Lower lobe of right lung (tissue), 2 donors: ENCODE data around the gene EIF2S1. TPM values are rescaled to one million over a fixed set of nuclear protein-coding genes. Genes with fewer than 3 reads are reported as not detected.

Experiments
- ATAC-seq, 2 donors: fragments of 200-7000 bp; cut with Tn5 transposase; one replicate each; pipeline ENCODE4 v1.9.1; 2020 to 2022; ENCODE audit warnings: mild to moderate bottlenecking in 2 of 2, moderate library complexity in 2 of 2
- DNase-seq: peaks from one replicate; pipeline ENCODE4 v3.0.0-alpha.2; 2020
- H3K27ac ChIP-seq: fragments of 200-600 bp; one replicate; pipeline ENCODE4 v1.8.0; 2022
- H3K27me3 ChIP-seq: fragments of 200-600 bp; one replicate; pipeline ENCODE4 v1.8.0; 2022; ENCODE audit warnings: low read depth
- H3K36me3 ChIP-seq: fragments of 200-600 bp; one replicate; pipeline ENCODE4 v1.8.0; 2022; ENCODE audit warnings: mild to moderate bottlenecking
- H3K4me1 ChIP-seq: fragments of 200-600 bp; one replicate; pipeline ENCODE4 v1.8.0; 2022
- H3K4me3 ChIP-seq: fragments of 200-600 bp; one replicate; pipeline ENCODE4 v1.8.0; 2022; ENCODE audit warnings: mild to moderate bottlenecking
- H3K9me3 ChIP-seq: fragments of 200-600 bp; one replicate; pipeline ENCODE4 v1.8.0; 2022
- CTCF ChIP-seq: fragments of 200-600 bp; IDR thresholded peaks from one replicate; pipeline ENCODE4 v1.8.0; 2022; ENCODE audit warnings: antibody characterized with exemption, mild to moderate bottlenecking
- intact Hi-C: fragments of 100-400 bp; cut with DNase I; formaldehyde crosslinking; loops from one replicate; pipeline ENCODE4 v1.11.0; 2022
- total RNA-seq: library from RNA; stranded (reverse); fragmentation: NEBNext Ultra II Directional; extraction: Animal tissue kit (Norgen Biotek cat#: 25700); gene quantifications from one replicate; pipeline ENCODE4 v1.2.1, GENCODE V29; 2021
- donor health status: DM: no; HTN: yes; CAD: no; lungs with severe emphysema.

EIF2S1 gene
- total RNA-seq, 1 donor from 2014 or later = 64.7 TPM

GRCh38 chr14:67365476-67365875, 5.3 kb downstream of the EIF2S1 start:
- H3K9me3 ChIP-seq = no peaks in the 10 kb centered on the region
- H3K27ac ChIP-seq = no peak overlapping the region
- H3K4me3 ChIP-seq = no peak overlapping the region
- ATAC-seq = no peak
- DNase-seq = no peak
- intact Hi-C loops = no loop called here
- peaks cover 60% of the 10 kb centered on the region for H3K36me3 ChIP-seq
- no peaks in the 10 kb centered on the region for H3K27me3 ChIP-seq
- no peak for TF ChIP-seq CTCF
- H3K4me1 ChIP-seq = peaks cover 35% of the 10 kb centered on the region

- Histone ChIP-seq H3K9me3 (no peaks in the 10 kb centered on the region), H3K4me3 (no peak overlapping the region), H3K27me3 (no peaks in the 10 kb centered on the region), H3K4me1 (no peaks in the 10 kb centered on the region), H3K27ac (no peak overlapping the region), H3K36me3 (peaks cover 95% of the 10 kb centered on the region)
- DNase-seq (no peak), ATAC-seq (no peak)
- intact Hi-C loops = no loop called here
- TF ChIP-seq CTCF = no peak
Measured at GRCh38 chr14:67370830-67371229, 10.7 kb downstream of the EIF2S1 start.

- DNase-seq (no peak), ATAC-seq (no peak)
- TF ChIP-seq CTCF = no peak
- no peaks in the 10 kb centered on the region for H3K9me3 ChIP-seq
- intact Hi-C loops = no loop called here
- H3K27me3 ChIP-seq = no peaks in the 10 kb centered on the region
- H3K36me3 ChIP-seq = peaks cover 95% of the 10 kb centered on the region
- H3K27ac ChIP-seq = no peak overlapping the region
- H3K4me1 ChIP-seq = no peaks in the 10 kb centered on the region
- H3K4me3 ChIP-seq = no peak overlapping the region
Measured at GRCh38 chr14:67371247-67372148, 11.4 kb downstream of the EIF2S1 start.

- ATAC-seq (no peak), DNase-seq (no peak)
- Histone ChIP-seq H3K27me3 (no peaks in the 10 kb centered on the region), H3K9me3 (no peaks in the 10 kb centered on the region), H3K4me3 (no peak overlapping the region), H3K4me1 (no peaks in the 10 kb centered on the region), H3K36me3 (peaks cover 95% of the 10 kb centered on the region), H3K27ac (no peak overlapping the region)
- intact Hi-C loops = no loop called here
- no peak for TF ChIP-seq CTCF
Measured at GRCh38 chr14:67372833-67373232, 12.7 kb downstream of the EIF2S1 start.

- Histone ChIP-seq H3K9me3 (no peaks in the 10 kb centered on the region), H3K27ac (no peak overlapping the region), H3K4me3 (no peak overlapping the region), H3K27me3 (no peaks in the 10 kb centered on the region), H3K4me1 (no peaks in the 10 kb centered on the region), H3K36me3 (peaks cover 95% of the 10 kb centered on the region)
- intact Hi-C loops = no loop called here
- ATAC-seq (no peak), DNase-seq (no peak)
- TF ChIP-seq CTCF = no peak
Measured at GRCh38 chr14:67373347-67373746, 13.2 kb downstream of the EIF2S1 start.
